Measurements from ENCODE around the gene PARD3B.

PARD3B gene

DNA sequence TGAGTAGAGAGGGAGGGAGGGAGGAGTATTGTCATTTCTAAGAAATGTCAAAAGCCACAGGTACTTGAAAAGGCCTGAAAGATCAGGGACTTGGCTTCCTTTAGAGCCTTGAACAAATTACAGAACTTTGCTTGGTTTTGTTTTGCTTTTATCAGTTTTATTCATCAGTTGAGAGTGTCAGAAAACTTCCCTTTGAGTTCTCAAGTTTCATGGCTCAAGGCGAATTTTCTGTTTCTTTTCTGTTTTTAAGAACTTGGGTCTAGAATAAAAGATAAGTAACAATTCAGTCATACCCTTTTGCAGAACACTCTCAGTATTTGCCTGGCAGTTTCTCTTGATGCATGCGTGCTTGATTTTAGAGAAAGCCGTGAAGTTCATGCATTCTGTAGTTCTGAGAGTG, 531.9 kb downstream of the PARD3B start:
- DNase-seq (ENCODE audit: insufficient read length, low spot score): no peak
- FAIRE-seq: no peak
- no peak for TF ChIP-seq TAF1 (IDR thresholded peaks at IDR 0.05; ENCODE audit: low read depth, low read length)
- no peak for TF ChIP-seq POLR2A (IDR thresholded peaks at IDR 0.05; ENCODE audit: low read depth, low read length)
- TF ChIP-seq SPI1 (IDR thresholded peaks at IDR 0.05; ENCODE audit: low read depth, low read length): no peak
- TF ChIP-seq PAX5 (IDR thresholded peaks at IDR 0.05; ENCODE audit: insufficient read depth, low read length, severe bottlenecking): no peak
- TF ChIP-seq POLR2AphosphoS5 (IDR thresholded peaks at IDR 0.05; ENCODE audit: low read depth, low read length): no peak
- no peak for TF ChIP-seq POU2F2 (IDR thresholded peaks at IDR 0.05; ENCODE audit: low read depth, low read length)

DNA sequence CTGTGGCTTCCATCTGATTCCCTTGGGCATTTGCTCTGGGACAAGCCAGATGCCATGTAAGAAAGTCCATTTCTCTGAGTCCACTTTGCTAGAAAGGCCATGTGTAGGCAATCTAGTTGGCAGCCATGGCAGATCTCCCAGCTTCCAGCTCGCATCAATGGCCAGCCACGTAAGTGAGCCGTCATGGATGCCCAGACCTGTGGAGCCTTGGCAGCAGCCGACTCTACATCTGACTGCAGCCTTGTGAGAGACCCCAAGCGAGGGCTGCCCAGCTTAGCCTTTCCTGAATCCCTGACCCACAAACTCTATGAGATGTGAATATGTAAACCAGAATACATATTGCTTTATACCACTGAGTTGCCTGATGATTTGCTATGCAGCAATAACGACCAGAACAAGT, 533.5 kb downstream of the PARD3B start:
- TF ChIP-seq POU2F2 (IDR thresholded peaks at IDR 0.05; ENCODE audit: low read depth, low read length) (no peak), POLR2AphosphoS5 (IDR thresholded peaks at IDR 0.05; ENCODE audit: low read depth, low read length) (no peak), POLR2A (IDR thresholded peaks at IDR 0.05; ENCODE audit: low read depth, low read length) (no peak), TAF1 (IDR thresholded peaks at IDR 0.05; ENCODE audit: low read depth, low read length) (no peak), PAX5 (IDR thresholded peaks at IDR 0.05; ENCODE audit: insufficient read depth, low read length, severe bottlenecking) (no peak), SPI1 (IDR thresholded peaks at IDR 0.05; ENCODE audit: low read depth, low read length) (no peak)
- FAIRE-seq (no peak), DNase-seq (ENCODE audit: insufficient read length, low spot score) (no peak)

- no peak for FAIRE-seq
These were observed 533.9 kb downstream of the PARD3B start for GRCh38 chr2:205079173-205079572.

GRCh38 chr2:205086662-205087061, 541.4 kb downstream of the PARD3B start:
- FAIRE-seq: no peak
- TF ChIP-seq SPI1 (IDR thresholded peaks at IDR 0.05; ENCODE audit: low read depth, low read length) (no peak), TAF1 (IDR thresholded peaks at IDR 0.05; ENCODE audit: low read depth, low read length) (no peak), POLR2A (IDR thresholded peaks at IDR 0.05; ENCODE audit: low read depth, low read length) (no peak), POU2F2 (IDR thresholded peaks at IDR 0.05; ENCODE audit: low read depth, low read length) (no peak), PAX5 (IDR thresholded peaks at IDR 0.05; ENCODE audit: insufficient read depth, low read length, severe bottlenecking) (no peak), POLR2AphosphoS5 (IDR thresholded peaks at IDR 0.05; ENCODE audit: low read depth, low read length) (no peak)
- no peak for DNase-seq (ENCODE audit: insufficient read length, low spot score)

More at GRCh38 chr2:205079173-205079572, 533.9 kb downstream of the PARD3B start:
- TF ChIP-seq TAF1 (IDR thresholded peaks at IDR 0.05; ENCODE audit: low read depth, low read length): no peak
- TF ChIP-seq POU2F2 (IDR thresholded peaks at IDR 0.05; ENCODE audit: low read depth, low read length): no peak
- no peak for TF ChIP-seq PAX5 (IDR thresholded peaks at IDR 0.05; ENCODE audit: insufficient read depth, low read length, severe bottlenecking)
- no peak for TF ChIP-seq POLR2AphosphoS5 (IDR thresholded peaks at IDR 0.05; ENCODE audit: low read depth, low read length)
- no peak for TF ChIP-seq SPI1 (IDR thresholded peaks at IDR 0.05; ENCODE audit: low read depth, low read length)
- TF ChIP-seq POLR2A (IDR thresholded peaks at IDR 0.05; ENCODE audit: low read depth, low read length): no peak
- DNase-seq (ENCODE audit: insufficient read length, low spot score): no peak

- FAIRE-seq (no peak), DNase-seq (ENCODE audit: insufficient read length, low spot score) (no peak)
- TF ChIP-seq TAF1 (IDR thresholded peaks at IDR 0.05; ENCODE audit: low read depth, low read length) (no peak), POU2F2 (IDR thresholded peaks at IDR 0.05; ENCODE audit: low read depth, low read length) (no peak), SPI1 (IDR thresholded peaks at IDR 0.05; ENCODE audit: low read depth, low read length) (no peak), PAX5 (IDR thresholded peaks at IDR 0.05; ENCODE audit: insufficient read depth, low read length, severe bottlenecking) (no peak), POLR2A (IDR thresholded peaks at IDR 0.05; ENCODE audit: low read depth, low read length) (no peak), POLR2AphosphoS5 (IDR thresholded peaks at IDR 0.05; ENCODE audit: low read depth, low read length) (no peak)
These were observed 542.6 kb downstream of the PARD3B start for GRCh38 chr2:205087862-205088261.

- FAIRE-seq: no peak
These were observed 544.7 kb downstream of the PARD3B start for GRCh38 chr2:205089958-205090357.

DNA sequence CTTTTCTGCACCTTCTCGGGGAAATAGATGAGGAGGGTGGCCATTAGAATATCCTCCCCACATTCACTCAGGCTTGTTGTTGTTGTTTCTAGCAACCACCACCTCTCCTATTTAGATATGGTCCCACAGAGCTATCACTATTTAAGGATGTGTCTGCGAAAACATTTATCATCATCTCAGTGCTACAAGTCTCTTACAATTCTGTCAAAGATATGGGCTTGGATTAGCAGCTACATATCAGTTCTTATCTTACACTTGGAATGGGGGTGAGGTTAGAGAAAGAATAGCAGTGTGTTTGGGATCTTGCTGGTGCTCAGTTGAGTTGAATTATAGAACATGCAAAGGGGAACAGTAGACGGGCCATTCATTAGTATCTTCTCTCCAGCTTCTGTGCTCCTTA, 546.1 kb downstream of the PARD3B start:
- no peak for FAIRE-seq
- DNase-seq (ENCODE audit: insufficient read length, low spot score): no peak
- no peak for TF ChIP-seq TAF1 (IDR thresholded peaks at IDR 0.05; ENCODE audit: low read depth, low read length)
- TF ChIP-seq SPI1 (IDR thresholded peaks at IDR 0.05; ENCODE audit: low read depth, low read length): no peak
- no peak for TF ChIP-seq PAX5 (IDR thresholded peaks at IDR 0.05; ENCODE audit: insufficient read depth, low read length, severe bottlenecking)
- no peak for TF ChIP-seq POLR2A (IDR thresholded peaks at IDR 0.05; ENCODE audit: low read depth, low read length)
- no peak for TF ChIP-seq POU2F2 (IDR thresholded peaks at IDR 0.05; ENCODE audit: low read depth, low read length)
- TF ChIP-seq POLR2AphosphoS5 (IDR thresholded peaks at IDR 0.05; ENCODE audit: low read depth, low read length): no peak

More at GRCh38 chr2:205089958-205090357, 544.7 kb downstream of the PARD3B start:
- no peak for TF ChIP-seq TAF1 (IDR thresholded peaks at IDR 0.05; ENCODE audit: low read depth, low read length)
- TF ChIP-seq PAX5 (IDR thresholded peaks at IDR 0.05; ENCODE audit: insufficient read depth, low read length, severe bottlenecking): no peak
- no peak for TF ChIP-seq POLR2A (IDR thresholded peaks at IDR 0.05; ENCODE audit: low read depth, low read length)
- TF ChIP-seq POLR2AphosphoS5 (IDR thresholded peaks at IDR 0.05; ENCODE audit: low read depth, low read length): no peak
- TF ChIP-seq SPI1 (IDR thresholded peaks at IDR 0.05; ENCODE audit: low read depth, low read length): no peak
- no peak for TF ChIP-seq POU2F2 (IDR thresholded peaks at IDR 0.05; ENCODE audit: low read depth, low read length)
- no peak for DNase-seq (ENCODE audit: insufficient read length, low spot score)

DNA sequence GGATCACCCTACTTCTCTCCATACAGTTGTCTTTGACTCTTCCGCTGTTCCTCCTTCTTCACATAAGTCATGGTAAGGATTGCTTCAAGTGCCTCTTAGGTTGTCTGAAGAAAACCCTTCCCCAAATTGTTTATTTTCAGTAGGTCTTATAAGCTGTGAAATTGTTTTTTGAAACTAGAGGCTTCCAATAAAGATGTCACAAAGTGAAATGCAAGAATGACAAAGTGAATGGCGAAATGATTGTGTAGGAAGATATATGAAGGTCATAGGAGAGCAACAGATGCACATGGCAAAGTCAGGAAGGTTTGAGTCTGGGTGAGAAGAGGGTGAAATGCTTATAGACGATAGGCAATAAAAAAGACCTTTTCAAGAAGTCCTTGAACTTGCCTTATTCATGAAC, 548.8 kb downstream of the PARD3B start:
- FAIRE-seq (no peak), DNase-seq (ENCODE audit: insufficient read length, low spot score) (no peak)
- TF ChIP-seq POLR2A (IDR thresholded peaks at IDR 0.05; ENCODE audit: low read depth, low read length) (no peak), POLR2AphosphoS5 (IDR thresholded peaks at IDR 0.05; ENCODE audit: low read depth, low read length) (no peak), POU2F2 (IDR thresholded peaks at IDR 0.05; ENCODE audit: low read depth, low read length) (no peak), TAF1 (IDR thresholded peaks at IDR 0.05; ENCODE audit: low read depth, low read length) (no peak), PAX5 (IDR thresholded peaks at IDR 0.05; ENCODE audit: insufficient read depth, low read length, severe bottlenecking) (no peak), SPI1 (IDR thresholded peaks at IDR 0.05; ENCODE audit: low read depth, low read length) (no peak)

GRCh38 chr2:205103699-205104098, 558.4 kb downstream of the PARD3B start:
- DNase-seq (ENCODE audit: insufficient read length, low spot score) (no peak), FAIRE-seq (no peak)
- TF ChIP-seq SPI1 (IDR thresholded peaks at IDR 0.05; ENCODE audit: low read depth, low read length) (no peak), POLR2A (IDR thresholded peaks at IDR 0.05; ENCODE audit: low read depth, low read length) (no peak), POLR2AphosphoS5 (IDR thresholded peaks at IDR 0.05; ENCODE audit: low read depth, low read length) (no peak), TAF1 (IDR thresholded peaks at IDR 0.05; ENCODE audit: low read depth, low read length) (no peak), POU2F2 (IDR thresholded peaks at IDR 0.05; ENCODE audit: low read depth, low read length) (no peak), PAX5 (IDR thresholded peaks at IDR 0.05; ENCODE audit: insufficient read depth, low read length, severe bottlenecking) (no peak)

DNA sequence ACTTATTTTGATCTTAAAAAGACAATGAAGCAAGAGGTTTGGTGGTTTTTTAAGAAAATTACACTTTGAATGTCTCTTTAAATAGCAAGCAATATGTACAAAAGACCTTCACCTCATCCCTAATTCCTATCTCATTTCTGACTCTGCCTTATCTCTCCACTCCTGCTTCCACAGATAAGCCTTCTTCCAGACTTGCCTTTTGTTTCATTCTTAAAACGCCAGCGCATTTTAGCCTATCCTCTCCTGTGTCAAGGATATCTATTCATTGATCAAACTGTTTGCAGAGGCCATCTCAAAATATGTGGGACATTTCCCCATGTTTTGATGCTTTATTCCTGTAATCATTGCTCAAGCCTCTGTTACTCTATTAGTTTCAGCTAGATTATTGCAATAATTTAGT, 562.5 kb downstream of the PARD3B start:
- TF ChIP-seq POLR2AphosphoS5 (IDR thresholded peaks at IDR 0.05; ENCODE audit: low read depth, low read length): no peak
- no peak for TF ChIP-seq PAX5 (IDR thresholded peaks at IDR 0.05; ENCODE audit: insufficient read depth, low read length, severe bottlenecking)
- TF ChIP-seq POU2F2 (IDR thresholded peaks at IDR 0.05; ENCODE audit: low read depth, low read length): no peak
- no peak for TF ChIP-seq POLR2A (IDR thresholded peaks at IDR 0.05; ENCODE audit: low read depth, low read length)
- no peak for TF ChIP-seq TAF1 (IDR thresholded peaks at IDR 0.05; ENCODE audit: low read depth, low read length)
- TF ChIP-seq SPI1 (IDR thresholded peaks at IDR 0.05; ENCODE audit: low read depth, low read length): no peak
- DNase-seq (ENCODE audit: insufficient read length, low spot score) (no peak), FAIRE-seq (no peak)

All from GM12891 (cell line).